Loucy (cell line): ENCODE measurements around the gene RPUSD1.
"Not testable (repeated sequence)": the region's sequence is repeated elsewhere in the genome, so short reads cannot be mapped to it uniquely, and the experiment has no call there.

Source experiments
- H2AFZ ChIP-seq: fragments of 200-600 bp; sonication (generic); 2 replicates; pipeline ENCODE4 v1.6.0; 2016; ENCODE audit warnings: antibody characterized with exemption, mild to moderate bottlenecking, low read length, moderate library complexity
- H3F3A ChIP-seq: fragments of 200-600 bp; 2 replicates; pipeline ENCODE4 v1.6.0; 2016; ENCODE audit warnings: antibody characterized with exemption, low read depth, mild to moderate bottlenecking
- H3K27me3 ChIP-seq: fragments of 200-600 bp; sonication (generic); 2 replicates; pipeline ENCODE4 v1.6.1; 2014; ENCODE audit warnings: low read length, mild to moderate bottlenecking; ENCODE audit not compliant: insufficient read depth, poor library complexity, severe bottlenecking
- H3K36me3 ChIP-seq: fragments of 200-600 bp; sonication (generic); 2 replicates; pipeline ENCODE4 v1.6.1; 2016; ENCODE audit warnings: low read length; ENCODE audit not compliant: insufficient read depth
- H3K4me1 ChIP-seq: fragments of 200-600 bp; sonication (generic); 2 replicates; pipeline ENCODE4 v1.5.1; 2014; ENCODE audit warnings: low read length, mild to moderate bottlenecking; ENCODE audit not compliant: insufficient read depth, poor library complexity, severe bottlenecking
- H3K4me2 ChIP-seq: fragments of 200-600 bp; sonication (generic); 2 replicates; pipeline ENCODE4 v1.6.0; 2014; ENCODE audit warnings: antibody characterized with exemption, low read length, low read depth, mild to moderate bottlenecking; ENCODE audit not compliant: poor library complexity, severe bottlenecking
- H3K4me3 ChIP-seq: fragments of 200-600 bp; sonication (generic); 2 replicates; pipeline ENCODE4 v1.5.1; 2014; ENCODE audit warnings: low read length, mild to moderate bottlenecking, mixed read lengths; ENCODE audit not compliant: poor library complexity, severe bottlenecking
- H3K79me2 ChIP-seq: fragments of 200-600 bp; sonication (generic); 2 replicates; pipeline ENCODE4 v1.6.1; 2014; ENCODE audit warnings: low read length; ENCODE audit not compliant: insufficient read depth
- H3K9ac ChIP-seq: fragments of 200-600 bp; sonication (generic); 2 replicates; pipeline ENCODE4 v1.6.0; 2014; ENCODE audit warnings: mild to moderate bottlenecking, low read depth, low read length, moderate library complexity; ENCODE audit not compliant: poor library complexity, severe bottlenecking
- H3K9me2 ChIP-seq: fragments of 200-600 bp; sonication (generic); replicated peaks from 2 replicates; pipeline ENCODE4 v1.6.1; 2016; ENCODE audit warnings: low read depth, low read length, mixed read lengths
- H3K9me3 ChIP-seq: fragments of 200-600 bp; sonication (generic); 2 replicates; pipeline ENCODE4 v1.6.1; 2014; ENCODE audit warnings: mild to moderate bottlenecking, antibody characterized with exemption, low read length, low read depth; ENCODE audit not compliant: insufficient read depth
- H4K20me1 ChIP-seq: fragments of 200-600 bp; sonication (generic); 2 replicates; pipeline ENCODE4 v1.6.0; 2014; ENCODE audit warnings: antibody characterized with exemption, low read length, mild to moderate bottlenecking; ENCODE audit not compliant: insufficient read depth, poor library complexity, severe bottlenecking
- EZH2phosphoT487 ChIP-seq: fragments of 200-600 bp; IDR thresholded peaks from 2 replicates; pipeline ENCODE4 v1.6.1; 2018; ENCODE audit warnings: antibody characterized with exemption, mild to moderate bottlenecking, moderate library complexity, borderline replicate concordance
- TF ChIP-seq, protein P1 (sequence below): fragments of 200-600 bp; sonication (generic); conservative IDR thresholded peaks from 2 replicates; pipeline ENCODE4 v1.5.1; 2014; ENCODE audit warnings: mild to moderate bottlenecking, antibody characterized with exemption, low read length

The RPUSD1 gene, protein sequence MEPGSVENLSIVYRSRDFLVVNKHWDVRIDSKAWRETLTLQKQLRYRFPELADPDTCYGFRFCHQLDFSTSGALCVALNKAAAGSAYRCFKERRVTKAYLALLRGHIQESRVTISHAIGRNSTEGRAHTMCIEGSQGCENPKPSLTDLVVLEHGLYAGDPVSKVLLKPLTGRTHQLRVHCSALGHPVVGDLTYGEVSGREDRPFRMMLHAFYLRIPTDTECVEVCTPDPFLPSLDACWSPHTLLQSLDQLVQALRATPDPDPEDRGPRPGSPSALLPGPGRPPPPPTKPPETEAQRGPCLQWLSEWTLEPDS

DNA sequence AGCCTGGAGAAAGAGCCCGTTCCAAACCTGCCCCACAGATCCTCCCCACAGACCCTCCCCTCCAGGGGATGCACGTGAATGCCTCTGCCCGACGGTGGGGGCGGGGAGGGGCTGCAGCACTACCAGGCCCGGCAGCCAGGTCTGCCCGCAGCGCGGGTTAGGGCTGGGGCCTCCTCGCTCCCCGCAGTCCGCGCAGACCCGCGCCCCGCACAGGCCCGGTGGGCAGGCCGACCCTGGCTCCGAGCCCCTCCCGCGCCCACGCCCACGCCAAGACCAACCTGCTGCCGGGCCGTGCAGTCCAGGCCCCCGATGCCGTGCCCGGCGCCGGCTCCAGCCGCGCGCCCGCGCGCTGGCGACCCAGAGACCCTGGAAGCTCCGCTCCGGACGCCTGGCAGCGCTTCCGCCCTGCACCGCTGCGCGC lies at the start of gene RPUSD1:
Gene RPUSD1 (minus strand): TSS at position 404 of the 421 bp plus-strand sequence. CDS start 644 bp downstream, outside the sequence.
- Histone ChIP-seq H3K36me3 (no peaks in the 10 kb centered on the region), H2AFZ (0 out of 2 replicates have a peak within 1 kb of the TSS, but pooled peaks have one; percentile 65), H3K9me3 (no peaks in the 10 kb centered on the region), H3K9ac (peak within 1 kb of the TSS; percentile 85), H3K4me1 (no peaks in the 10 kb centered on the region), H3K4me3 (peak within 1 kb of the TSS; percentile 82), H4K20me1 (no peaks in the 10 kb centered on the region), H3K9me2 (no peaks in the 10 kb centered on the region), H3K27me3 (no peaks in the 10 kb centered on the region), H3K79me2 (peaks cover 30% of the 10 kb centered on the region; the same call in 1 of the 2 replicates), H3K4me2 (peak within 1 kb of the TSS; percentile 67), H3F3A (no peaks in the 10 kb centered on the region)
- TF ChIP-seq, protein P1, sequence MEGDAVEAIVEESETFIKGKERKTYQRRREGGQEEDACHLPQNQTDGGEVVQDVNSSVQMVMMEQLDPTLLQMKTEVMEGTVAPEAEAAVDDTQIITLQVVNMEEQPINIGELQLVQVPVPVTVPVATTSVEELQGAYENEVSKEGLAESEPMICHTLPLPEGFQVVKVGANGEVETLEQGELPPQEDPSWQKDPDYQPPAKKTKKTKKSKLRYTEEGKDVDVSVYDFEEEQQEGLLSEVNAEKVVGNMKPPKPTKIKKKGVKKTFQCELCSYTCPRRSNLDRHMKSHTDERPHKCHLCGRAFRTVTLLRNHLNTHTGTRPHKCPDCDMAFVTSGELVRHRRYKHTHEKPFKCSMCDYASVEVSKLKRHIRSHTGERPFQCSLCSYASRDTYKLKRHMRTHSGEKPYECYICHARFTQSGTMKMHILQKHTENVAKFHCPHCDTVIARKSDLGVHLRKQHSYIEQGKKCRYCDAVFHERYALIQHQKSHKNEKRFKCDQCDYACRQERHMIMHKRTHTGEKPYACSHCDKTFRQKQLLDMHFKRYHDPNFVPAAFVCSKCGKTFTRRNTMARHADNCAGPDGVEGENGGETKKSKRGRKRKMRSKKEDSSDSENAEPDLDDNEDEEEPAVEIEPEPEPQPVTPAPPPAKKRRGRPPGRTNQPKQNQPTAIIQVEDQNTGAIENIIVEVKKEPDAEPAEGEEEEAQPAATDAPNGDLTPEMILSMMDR = no peak
- TF ChIP-seq EZH2phosphoT487 = no peak

DNA sequence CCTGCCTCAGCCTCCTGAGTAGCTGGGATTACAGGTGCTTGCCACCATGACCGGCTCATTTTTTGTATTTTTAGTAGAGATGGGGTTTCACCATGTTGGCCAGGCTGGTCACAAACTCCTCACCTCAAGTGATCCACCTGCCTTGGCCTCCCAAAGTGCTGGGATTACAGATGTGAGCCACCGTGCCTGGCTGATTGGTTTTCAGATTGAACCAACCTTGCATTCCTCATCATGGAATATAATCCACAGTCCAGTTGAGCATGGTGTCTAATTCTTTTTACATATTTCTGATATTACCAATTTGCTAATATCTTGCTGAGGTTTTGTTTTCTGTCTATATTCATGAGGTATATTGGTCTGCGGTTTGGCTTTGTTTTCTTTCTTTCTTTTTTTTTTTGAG lies 48.6 kb upstream of the RPUSD1 start:
- H3K4me2 ChIP-seq, H3K9me3 ChIP-seq, H3K27me3 ChIP-seq, H3K4me1 ChIP-seq, H4K20me1 ChIP-seq, H3K9ac ChIP-seq, H3K36me3 ChIP-seq, H2AFZ ChIP-seq, H3K79me2 ChIP-seq, H3F3A ChIP-seq, H3K4me3 ChIP-seq, H3K9me2 ChIP-seq: not testable (repeated sequence)

DNA sequence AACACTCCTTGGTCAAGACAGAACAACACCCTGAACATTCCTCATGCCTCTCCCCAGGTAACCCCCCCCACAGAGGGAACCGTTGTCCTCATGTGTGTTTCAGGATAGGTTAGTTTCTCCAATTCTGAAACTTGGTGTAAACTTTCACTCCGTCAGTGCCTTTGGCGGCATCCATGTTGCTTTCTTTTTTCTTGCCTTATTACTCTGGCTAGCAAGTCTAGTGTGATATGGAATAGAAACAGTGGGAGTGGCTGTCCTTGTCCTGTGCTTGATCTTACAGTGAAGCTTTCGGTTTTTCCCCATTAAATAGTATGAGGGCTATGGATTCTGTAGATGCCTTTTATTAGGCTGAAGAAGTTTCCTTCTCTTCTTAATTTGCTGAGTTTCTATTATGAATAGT lies 48.0 kb upstream of the RPUSD1 start:
- TF ChIP-seq EZH2phosphoT487 = no peak
- TF ChIP-seq, protein P1 = no peak
- Histone ChIP-seq H4K20me1 (no peaks in the 10 kb centered on the region), H3K9me2 (no peaks in the 10 kb centered on the region), H3K79me2 (no peaks in the 10 kb centered on the region), H2AFZ (no peak overlapping the region), H3F3A (no peaks in the 10 kb centered on the region), H3K9me3 (no peaks in the 10 kb centered on the region; the same call in 1 of the 2 replicates), H3K27me3 (no peaks in the 10 kb centered on the region), H3K4me1 (no peaks in the 10 kb centered on the region), H3K4me2 (no peak overlapping the region), H3K4me3 (no peak overlapping the region), H3K9ac (no peak overlapping the region), H3K36me3 (no peaks in the 10 kb centered on the region)

DNA sequence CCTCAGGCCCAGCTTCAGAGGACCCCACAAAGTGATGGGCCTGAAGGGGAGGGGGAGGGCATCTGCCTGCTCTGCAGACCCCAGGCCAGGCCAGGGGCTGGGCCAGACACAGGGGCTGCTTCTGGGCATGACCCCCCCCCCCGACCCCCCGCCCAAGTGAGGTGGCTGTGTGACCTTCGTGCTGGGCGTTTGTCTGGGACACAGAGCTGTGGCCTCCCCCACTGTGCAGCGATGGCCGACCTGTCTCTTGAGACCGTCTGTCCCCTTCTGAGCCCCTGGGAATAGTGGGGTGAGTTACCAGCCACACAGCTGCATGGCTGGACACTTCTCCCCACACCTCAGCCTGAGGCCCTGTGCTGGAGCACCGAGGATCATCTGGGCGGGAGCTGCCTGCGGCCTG lies 47.2 kb upstream of the RPUSD1 start:
- Histone ChIP-seq H3K9me3 (no peaks in the 10 kb centered on the region; the same call in 1 of the 2 replicates), H3K79me2 (no peaks in the 10 kb centered on the region), H3K9me2 (no peaks in the 10 kb centered on the region), H3K27me3 (no peaks in the 10 kb centered on the region), H3K4me1 (no peaks in the 10 kb centered on the region), H2AFZ (no peak overlapping the region), H4K20me1 (no peaks in the 10 kb centered on the region), H3K4me3 (no peak overlapping the region), H3F3A (no peaks in the 10 kb centered on the region), H3K36me3 (no peaks in the 10 kb centered on the region), H3K9ac (no peak overlapping the region), H3K4me2 (no peak overlapping the region)
- TF ChIP-seq, protein P1 = no peak
- TF ChIP-seq EZH2phosphoT487 = no peak
